Fibroblast of peridontal ligament (primary cell): Measurements from ENCODE around the gene NXPH1.

Experiments used
- DNase-seq: peaks from one replicate; pipeline ENCODE4 v3.0.0-alpha.2; 2010; ENCODE audit errors: extremely low read depth

NXPH1 gene

GRCh38 chr7:8499128-8499527, 65.7 kb downstream of the NXPH1 start:
- no peak for DNase-seq

GRCh38 chr7:8500286-8500685, 66.9 kb downstream of the NXPH1 start:
- no peak for DNase-seq

GRCh38 chr7:8507566-8507965, 74.2 kb downstream of the NXPH1 start:
- no peak for DNase-seq

GRCh38 chr7:8509621-8510020, 76.2 kb downstream of the NXPH1 start:
- DNase-seq = no peak

- no peak for DNase-seq
Observed at GRCh38 chr7:8511855-8512254, 78.4 kb downstream of the NXPH1 start.

GRCh38 chr7:8514781-8515519, 81.5 kb downstream of the NXPH1 start:
- no peak for DNase-seq

- DNase-seq = no peak
Observed at GRCh38 chr7:8515640-8516185, 82.3 kb downstream of the NXPH1 start.

GRCh38 chr7:8516976-8517375, 83.6 kb downstream of the NXPH1 start:
- no peak for DNase-seq

GRCh38 chr7:8528311-8528710, 94.9 kb downstream of the NXPH1 start:
- no peak for DNase-seq

- DNase-seq = no peak
Observed at GRCh38 chr7:8531991-8532515, 98.6 kb downstream of the NXPH1 start.

- DNase-seq = no peak
Observed at GRCh38 chr7:8536431-8536830, 103.0 kb downstream of the NXPH1 start.

- no peak for DNase-seq
Observed at GRCh38 chr7:8549046-8549445, 115.6 kb downstream of the NXPH1 start.

- no peak for DNase-seq
Observed at GRCh38 chr7:8560501-8560900, 127.1 kb downstream of the NXPH1 start.

- DNase-seq = no peak
Observed at GRCh38 chr7:8561449-8561848, 128.0 kb downstream of the NXPH1 start.

- no peak for DNase-seq
Observed at GRCh38 chr7:8564281-8564680, 130.9 kb downstream of the NXPH1 start.

GRCh38 chr7:8566016-8566415, 132.6 kb downstream of the NXPH1 start:
- DNase-seq = no peak

GRCh38 chr7:8567626-8568025, 134.2 kb downstream of the NXPH1 start:
- DNase-seq = no peak

GRCh38 chr7:8579661-8580194, 146.3 kb downstream of the NXPH1 start:
- no peak for DNase-seq

- no peak for DNase-seq
Observed at GRCh38 chr7:8581842-8582241, 148.4 kb downstream of the NXPH1 start.

- DNase-seq = no peak
Observed at GRCh38 chr7:8582728-8583127, 149.3 kb downstream of the NXPH1 start.

- DNase-seq = no peak
Observed at GRCh38 chr7:8585591-8585990, 152.2 kb downstream of the NXPH1 start.

GRCh38 chr7:8590225-8590624, 156.8 kb downstream of the NXPH1 start:
- no peak for DNase-seq

GRCh38 chr7:8590791-8591190, 157.4 kb downstream of the NXPH1 start:
- no peak for DNase-seq
